Urinary bladder (tissue), 4 donors: ENCODE measurements around the gene METTL15. TPM values are rescaled to one million over a fixed set of nuclear protein-coding genes. Genes with fewer than 3 reads are reported as not detected.
"Not testable (repeated sequence)": the region's sequence is repeated elsewhere in the genome, so short reads cannot be mapped to it uniquely, and the experiment has no call there.

Experiments
- DNase-seq: peaks from one replicate; pipeline ENCODE4 v3.0.0-alpha.2; 2015; ENCODE audit errors: extremely low spot score
- H3K27ac ChIP-seq: one replicate; pipeline ENCODE4 v1.5.1; 2013; ENCODE audit warnings: low read depth, mild to moderate bottlenecking, moderate library complexity
- H3K36me3 ChIP-seq: one replicate; pipeline ENCODE4 v1.6.1; 2013; ENCODE audit warnings: mild to moderate bottlenecking, moderate library complexity; ENCODE audit not compliant: insufficient read depth
- H3K4me1 ChIP-seq: one replicate; pipeline ENCODE4 v1.6.1; 2013; ENCODE audit warnings: mild to moderate bottlenecking, moderate library complexity; ENCODE audit not compliant: insufficient read depth
- H3K4me3 ChIP-seq: one replicate; pipeline ENCODE4 v1.5.1; 2013; ENCODE audit warnings: low read depth, low read length
- WGBS: extraction: QIAGEN DNeasy Blood & Tissue Kit; methylation state at CpG from one replicate; pipeline ENCODE4 v1.1.7; 2013; 5-methylcytosine and 5-hydroxymethylcytosine counted together
- polyA plus RNA-seq: library from polyadenylated mRNA; stranded (reverse); fragments of 200-250 nt; gene quantifications from one replicate; pipeline ENCODE4 v1.2.3, GENCODE V29; 2013
- small RNA-seq: library from RNA; depleted of rRNA; stranded (forward); fragments of <200 nt; gene quantifications from one replicate; pipeline ENCODE3, GENCODE V24; 2014
- total RNA-seq: library from RNA; depleted of rRNA; stranded (reverse); fragments of >200 nt; gene quantifications from one replicate; pipeline ENCODE4 v1.2.3, GENCODE V29; 2014
- donor health status: healthy with polysubstance abuse.
- donor health status: healthy.

Gene METTL15
- total and polyA plus RNA-seq, 2 donors, result 5.3 to 56.3 TPM

DNA sequence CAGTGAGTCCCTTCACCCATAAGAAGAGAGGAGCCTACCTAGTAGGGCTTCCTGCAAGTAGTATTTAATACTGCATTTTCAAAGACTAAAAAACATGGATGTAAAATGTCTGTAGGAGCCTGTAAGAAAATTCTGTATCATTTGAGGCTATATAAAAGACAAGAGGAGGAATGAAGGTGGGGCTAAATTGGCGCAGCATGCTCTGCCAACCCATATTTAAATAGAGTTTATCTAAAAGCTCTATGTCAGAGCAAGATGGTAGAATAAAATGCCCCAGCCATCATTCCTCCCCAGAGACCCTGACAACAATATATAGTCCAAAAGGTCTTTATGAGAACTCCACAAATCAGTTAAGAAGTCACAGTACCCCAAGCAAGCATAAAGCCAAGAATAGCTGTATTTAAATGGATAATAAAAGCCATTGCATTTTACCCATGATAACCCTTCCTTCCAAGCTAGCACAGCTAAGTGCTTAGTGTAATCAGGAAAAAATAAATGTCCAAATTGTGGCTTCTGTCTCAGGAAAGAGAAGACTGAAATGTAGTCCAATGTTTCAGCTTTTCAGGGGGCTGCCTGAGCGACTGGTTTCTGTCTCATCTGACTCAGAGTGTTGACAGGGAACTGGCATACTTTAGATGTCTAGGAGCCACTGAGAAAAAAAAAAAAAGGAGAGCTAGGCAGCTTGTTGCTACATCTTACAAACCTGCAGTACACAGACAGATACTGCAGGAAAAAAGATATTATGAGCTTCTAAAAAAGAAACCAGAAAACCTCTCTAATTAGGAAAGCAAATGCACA lies 258.6 kb downstream of the METTL15 start:
- 51% methylated on average over 2 of the region's 2 CpGs for WGBS

GRCh38 chr11:28378095-28378494 lies 269.9 kb downstream of the METTL15 start:
- 82% methylated on average over 14 of the region's 14 CpGs for WGBS
- DNase-seq, H3K4me1 ChIP-seq, H3K36me3 ChIP-seq, H3K4me3 ChIP-seq, H3K27ac ChIP-seq: not testable (repeated sequence)

More for the DNA sequence above, 258.6 kb downstream of the METTL15 start:
- no peak for DNase-seq
- Histone ChIP-seq H3K27ac (no peak overlapping the region), H3K4me3 (no peak overlapping the region), H3K36me3 (no peaks in the 10 kb centered on the region), H3K4me1 (no peaks in the 10 kb centered on the region)

Small RNA genes lying within 50 kb of the gene (small RNA-seq; reads per million reads assigned to genes)
- not detected for gene AC023206.1

Other genes starting within 250 kb of the METTL15 start
- gene KIF18A, start 232 bp upstream of the METTL15 start, total RNA-seq, result 17.8 TPM
- 0.28 TPM for gene KIF18A, start 232 bp upstream of the METTL15 start, polyA plus RNA-seq